HG02642 (cell line): ENCODE data around the gene EEF1G.
A peak's percentile ranks its signal among the peaks of the same experiment; 100 is the strongest.

Source experiments
- ATAC-seq: cut with Tn5 transposase; IDR thresholded peaks from one replicate; pipeline ENCODE4 v1.9.1; 2021; ENCODE audit warnings: mild to moderate bottlenecking; ENCODE audit not compliant: unreplicated experiment, poor library complexity

EEF1G gene

DNA sequence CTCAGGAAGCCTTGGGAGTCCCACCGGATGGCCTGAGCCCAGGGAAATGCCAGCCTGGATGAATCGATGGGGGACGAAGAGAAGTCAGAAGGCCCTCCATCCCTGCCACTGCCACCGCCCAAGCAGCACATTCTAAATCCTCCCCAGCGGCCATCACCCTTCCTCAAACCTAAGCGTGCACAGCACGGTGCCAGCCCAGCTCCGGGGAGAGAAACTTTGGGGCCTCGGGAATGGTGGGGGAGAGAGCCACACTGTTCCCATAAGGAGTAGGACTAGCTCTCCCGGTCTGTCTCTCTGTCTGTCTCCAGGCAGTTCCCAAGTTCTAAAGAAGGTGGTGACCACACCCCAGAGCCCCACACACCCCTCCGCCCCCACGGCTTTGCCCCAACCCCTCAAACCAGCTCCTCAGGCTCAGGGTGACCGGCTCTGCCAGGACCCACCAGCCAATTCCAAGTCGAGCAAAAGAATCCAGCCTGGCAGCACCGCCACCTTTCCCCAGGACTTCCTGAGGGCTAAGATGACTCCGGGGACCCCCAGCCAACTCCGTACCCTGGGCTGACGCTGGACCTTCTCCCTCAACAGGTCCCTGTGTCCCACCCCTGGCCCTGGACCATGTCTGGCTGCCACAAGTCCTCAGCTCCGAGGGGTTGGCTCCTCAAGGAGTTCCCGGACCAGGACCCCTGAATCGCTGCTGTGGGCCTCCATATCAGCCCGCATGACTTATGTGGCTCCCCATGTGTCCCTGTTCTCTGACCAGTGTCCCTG lies 29.8 kb downstream of the EEF1G start:
- no peak for ATAC-seq

DNA sequence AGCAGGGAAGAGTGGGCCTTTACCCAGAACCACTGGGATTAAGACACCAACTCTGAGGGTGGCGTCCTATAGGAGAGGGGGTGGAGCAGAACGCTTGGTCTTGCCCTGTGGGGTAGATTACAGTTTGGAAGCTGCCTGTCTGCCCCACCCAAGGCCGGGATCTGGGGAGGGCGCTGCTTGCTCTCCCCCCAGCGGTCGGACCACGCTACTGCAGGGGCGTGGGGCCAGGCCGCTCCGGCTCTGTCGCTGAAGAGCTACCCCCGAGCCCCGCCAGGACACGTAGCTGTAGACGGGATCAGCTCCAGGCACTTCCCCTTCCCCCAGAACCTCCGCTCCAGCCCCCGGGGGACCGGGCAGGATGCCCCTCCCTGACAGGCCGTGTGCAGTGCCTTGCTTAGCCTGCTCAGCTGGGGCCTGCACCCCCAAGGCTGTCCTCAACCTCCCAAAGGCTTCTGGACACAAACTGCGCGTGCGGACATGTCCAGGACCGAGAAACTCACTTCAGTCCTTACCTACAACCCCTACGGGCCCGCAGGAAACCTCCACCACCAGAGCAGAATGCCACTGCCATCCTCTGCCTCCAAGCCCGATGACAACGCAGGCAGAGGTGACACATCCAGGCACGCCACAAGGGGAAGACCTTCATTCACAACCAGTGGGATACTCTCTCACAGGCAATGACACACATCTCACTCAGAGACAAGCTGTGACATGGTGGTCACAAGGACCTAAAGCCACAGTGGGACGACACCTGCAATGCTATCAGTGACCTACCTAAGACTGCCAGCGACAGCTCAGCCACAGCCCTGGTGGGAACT lies 30.7 kb downstream of the EEF1G start:
- ATAC-seq = peak; percentile 36

DNA sequence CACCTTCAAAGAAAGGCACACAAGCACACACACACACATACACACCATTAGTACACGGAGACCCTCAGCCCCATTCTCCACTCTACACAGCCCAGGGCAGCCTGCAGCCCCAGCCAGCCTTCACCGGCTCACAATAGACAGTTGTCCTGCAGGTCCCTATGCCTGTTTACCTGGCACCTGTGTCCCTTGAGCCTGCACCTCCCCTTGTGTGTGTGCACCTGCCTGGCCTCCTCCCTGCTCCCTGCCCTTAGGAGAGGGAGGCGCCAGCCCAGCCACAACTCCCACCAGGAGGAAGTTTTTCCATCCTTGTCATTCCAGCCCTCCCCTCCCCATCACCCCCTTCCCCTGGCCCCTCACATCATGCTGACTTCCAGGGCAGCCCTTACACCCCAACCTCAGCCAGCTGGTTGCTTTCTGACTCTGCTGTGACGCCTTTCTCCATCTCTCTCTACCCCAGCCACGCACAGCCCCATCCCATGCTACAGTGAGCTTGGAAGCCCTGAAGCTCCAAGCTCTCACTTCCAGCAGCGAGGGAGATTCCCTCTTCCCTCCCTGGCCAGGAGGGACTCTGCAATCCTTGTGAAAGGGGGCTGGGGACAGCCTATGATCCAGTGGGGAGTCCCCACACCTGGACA lies 31.5 kb downstream of the EEF1G start:
- no peak for ATAC-seq

DNA sequence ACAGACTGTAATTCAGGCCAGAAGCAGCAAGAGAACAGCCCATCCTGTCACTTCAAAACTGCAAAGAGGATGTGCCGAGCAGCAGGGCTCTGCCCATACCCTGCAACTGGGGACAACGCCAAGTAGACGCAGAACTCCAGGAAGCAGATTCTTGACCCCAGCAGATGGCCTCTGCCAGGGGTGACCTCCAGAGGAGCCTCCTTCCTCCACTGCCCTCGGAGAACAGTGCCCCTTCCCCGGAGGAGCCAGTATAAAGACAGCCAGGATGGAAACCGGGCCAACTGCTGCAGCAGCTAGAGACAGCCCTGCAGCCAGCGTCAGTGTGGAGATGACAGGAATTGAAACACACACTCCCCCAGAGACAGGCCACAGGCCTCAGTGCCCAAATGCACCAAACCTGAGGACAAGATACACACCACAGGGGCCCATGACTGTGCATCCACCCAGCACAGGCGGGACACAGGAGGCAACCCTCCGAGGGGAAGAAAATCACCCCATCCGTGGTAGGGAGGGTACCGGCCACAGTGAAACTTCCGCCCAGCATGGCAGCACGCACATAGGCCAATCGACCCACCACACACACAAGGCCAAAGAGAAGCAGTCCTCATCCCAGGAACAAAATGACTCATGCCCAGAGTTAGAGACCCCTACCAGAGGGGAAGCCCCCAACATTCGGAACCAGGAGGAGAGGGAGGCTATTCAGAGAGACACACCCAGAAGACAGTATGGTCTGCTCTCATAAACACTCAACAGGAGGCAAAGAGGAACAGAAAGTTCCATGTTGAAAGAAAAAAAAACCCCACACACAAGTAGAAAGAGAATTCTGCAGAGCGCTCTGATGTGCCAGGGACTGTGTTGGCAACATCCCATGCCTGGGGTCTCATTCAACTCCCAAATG lies 32.6 kb downstream of the EEF1G start:
- peak; percentile 48 for ATAC-seq

DNA sequence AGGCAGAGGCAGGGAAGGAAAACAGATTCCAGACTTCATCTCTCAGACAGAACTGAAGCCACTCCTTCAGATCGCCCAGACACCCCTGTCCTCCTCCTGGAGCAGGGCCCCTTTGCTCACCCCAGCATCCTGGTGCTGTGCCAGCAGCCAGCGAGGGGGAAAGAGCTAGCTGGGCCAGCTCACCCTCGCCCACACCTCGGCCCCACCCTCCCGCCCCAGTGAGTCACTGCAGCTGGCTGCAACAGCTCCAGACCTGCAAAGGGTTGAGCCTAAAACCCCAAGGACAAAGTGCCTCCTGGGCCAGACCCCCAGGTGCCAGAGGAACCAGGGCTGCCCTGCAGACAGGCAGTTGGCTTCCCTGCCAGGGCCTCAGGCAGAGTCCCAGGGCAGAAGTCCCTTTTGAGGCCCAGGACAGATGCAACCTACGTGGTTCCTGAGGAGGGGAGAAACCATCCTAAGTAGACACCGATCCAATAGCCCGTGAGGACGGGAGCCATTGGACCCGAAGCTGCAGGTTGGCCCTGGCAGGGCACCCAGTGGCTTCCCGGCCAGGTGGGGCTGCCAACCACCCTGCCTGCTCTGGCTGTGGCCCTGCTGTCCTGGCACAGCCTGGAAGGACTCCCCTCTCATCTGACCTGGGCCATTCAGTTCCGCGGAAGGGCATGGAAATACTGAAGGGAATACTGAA lies 34.3 kb downstream of the EEF1G start:
- no peak for ATAC-seq

DNA sequence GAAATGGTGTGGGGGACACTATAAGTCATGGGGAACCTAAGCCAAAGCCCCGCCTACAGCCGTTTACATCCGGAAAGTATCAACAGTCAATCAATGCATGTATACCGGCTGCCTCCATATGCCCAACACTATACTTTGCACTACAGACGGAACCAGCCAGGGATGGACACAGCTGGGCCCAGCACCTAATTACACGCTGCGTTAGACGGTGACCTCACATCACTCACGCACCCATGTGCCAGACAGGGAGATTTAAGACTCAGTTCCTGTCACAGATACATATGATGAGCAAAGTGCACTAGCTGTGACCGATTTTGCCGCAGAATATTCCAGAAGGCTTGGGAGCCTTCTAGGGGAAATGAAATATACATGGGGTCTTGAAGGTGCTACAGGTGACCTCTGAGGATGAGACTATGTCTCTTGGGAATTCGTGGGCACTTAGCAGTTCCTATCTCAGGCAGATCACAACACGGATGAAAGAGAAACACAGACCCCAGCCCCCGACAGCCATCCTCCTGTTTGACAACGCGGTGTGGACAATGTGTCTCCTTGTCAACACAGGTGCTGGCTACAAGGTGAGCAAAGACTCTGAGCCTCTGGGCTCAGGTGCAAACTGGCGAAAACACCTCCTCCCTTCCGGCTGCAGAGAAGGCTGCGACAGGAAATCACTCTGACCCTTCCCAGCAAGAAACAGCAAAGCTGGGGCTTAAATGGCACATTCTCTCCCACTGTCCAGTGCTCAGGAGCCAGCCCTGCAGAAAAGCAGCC lies 35.0 kb downstream of the EEF1G start:
- ATAC-seq = no peak

DNA sequence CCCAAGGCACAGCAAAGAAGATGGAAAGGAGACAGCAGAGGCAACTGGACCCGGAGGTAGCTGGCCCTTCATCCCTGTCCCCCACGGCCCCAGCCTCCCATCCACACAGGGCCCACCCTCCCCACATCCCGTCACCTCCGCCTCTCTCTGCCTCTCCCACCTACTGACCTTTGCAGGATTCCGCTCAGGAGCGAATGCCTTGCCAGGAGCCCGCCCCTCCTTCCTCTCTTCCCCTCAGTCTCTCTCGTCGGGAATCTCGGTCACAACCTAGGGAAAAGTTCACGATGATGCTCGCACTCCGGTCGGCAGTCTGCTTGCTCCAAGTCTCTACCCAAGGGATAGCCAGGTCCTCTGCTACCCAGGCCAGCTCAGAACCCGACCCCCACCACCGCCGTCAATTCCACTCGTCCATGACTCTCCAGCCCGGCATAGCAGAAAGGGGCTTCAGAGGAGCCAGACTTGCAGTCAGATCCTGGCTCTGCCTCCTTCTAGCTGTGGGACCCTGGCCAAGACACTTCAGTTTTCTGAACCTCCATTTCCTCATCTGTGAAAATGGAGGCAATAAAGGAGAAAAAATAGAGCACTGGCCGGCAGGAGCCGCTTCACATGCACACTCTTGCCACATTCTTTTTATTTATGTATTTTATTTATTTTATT lies 37.3 kb downstream of the EEF1G start:
- no peak for ATAC-seq

DNA sequence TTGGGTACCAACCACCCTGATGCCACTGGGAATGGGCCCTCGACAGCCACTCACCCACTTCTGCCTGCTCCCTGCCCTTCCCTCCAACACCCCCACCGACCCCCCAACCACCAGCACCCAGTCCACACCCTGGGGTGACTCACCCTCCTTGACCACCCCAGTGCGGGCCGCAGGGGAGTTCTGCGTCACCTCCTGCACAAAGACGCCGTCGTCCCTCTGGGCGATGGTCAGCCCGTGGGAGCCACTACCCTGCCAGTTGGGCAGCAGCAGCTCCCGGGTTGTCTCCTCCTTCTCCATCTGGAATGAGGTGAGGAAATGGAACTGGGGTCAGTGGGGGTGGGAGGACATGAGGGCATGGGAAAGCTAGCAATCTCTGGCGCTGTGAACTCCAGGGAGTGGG lies 37.9 kb downstream of the EEF1G start:
- ATAC-seq = no peak

DNA sequence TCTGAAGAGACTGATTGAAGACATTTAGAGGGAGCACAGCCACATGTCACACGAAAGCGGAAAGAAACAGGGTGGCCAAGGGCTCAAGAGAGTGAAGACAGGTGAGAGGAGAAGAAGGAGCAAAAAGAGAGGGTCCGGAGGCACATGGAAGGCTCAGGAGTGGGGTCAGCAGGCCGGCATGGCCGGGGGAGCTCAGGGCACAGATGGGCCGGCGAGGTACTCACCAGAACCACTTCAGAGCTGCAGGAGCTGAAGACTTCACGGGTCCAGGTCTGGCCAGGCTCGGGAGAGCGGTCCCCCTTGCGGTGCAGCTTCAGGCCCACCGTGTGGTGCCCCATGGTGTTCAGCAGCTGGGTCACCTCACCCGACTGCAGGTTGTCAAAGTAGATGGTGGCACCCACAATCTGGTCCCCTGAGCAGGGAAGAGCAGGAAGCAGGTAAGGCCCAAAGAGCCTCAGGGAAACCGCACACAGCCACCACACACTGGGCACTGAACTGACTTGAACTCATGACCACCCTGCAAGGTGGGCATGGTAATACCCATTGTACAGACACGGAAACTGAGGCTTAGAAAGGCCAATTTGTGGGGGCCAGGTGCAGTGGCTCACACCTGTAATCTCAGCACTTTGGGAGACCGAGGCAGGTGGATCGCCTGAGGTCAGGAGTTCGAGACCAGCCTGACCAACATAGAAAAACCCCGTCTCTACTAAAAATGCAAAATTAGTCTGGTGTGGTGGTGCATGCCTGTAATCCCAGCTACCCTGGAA lies 38.7 kb downstream of the EEF1G start:
- ATAC-seq = no peak

DNA sequence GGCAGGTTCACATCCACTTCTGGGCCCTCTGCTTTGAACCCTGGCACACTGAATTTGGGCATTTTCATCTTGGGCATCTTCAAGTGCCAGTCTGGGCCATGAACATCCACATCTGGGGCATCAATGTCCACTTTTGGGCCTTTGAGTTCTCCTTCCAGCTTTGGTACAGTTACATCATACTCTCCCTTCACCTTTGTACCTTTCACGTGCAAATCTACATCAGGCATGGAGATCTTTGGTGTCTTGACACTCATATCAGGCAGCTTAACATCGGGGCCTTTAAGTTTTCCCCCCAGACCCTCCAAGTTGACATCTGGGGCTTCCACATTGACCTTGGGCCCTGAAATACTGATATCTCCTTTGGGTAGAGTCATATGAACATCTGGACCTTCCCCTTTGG lies 41.6 kb downstream of the EEF1G start:
- no peak for ATAC-seq

DNA sequence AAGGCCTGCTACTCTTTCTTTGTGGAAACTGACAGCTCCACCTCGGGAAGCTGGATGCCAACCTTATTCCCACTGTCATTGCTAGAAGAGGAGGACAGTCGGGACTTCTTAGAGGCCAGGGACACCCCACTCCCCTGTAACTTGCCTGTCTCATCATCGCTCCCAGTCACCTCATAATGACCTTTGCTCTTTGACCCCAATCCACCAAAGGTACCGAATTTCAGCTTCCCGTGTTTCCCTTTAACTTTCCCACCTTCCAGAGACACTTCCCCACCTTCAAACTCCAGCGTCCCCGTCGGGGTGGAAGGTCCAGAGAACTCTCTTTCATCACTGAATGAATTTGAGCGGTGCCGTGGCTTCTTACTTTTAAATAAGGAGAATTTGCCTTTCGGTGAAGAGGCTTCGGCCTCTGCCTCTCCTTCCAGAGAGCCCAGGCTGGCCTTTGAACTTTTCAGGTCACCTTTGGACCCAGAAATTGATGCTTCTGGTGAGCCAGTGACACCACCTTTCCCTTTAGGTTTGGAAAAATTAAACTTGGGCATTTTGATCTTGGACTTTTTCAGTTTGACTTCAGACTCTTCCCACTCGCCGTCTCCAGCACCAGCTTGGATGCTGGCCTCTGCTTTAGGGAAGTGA lies 56.8 kb downstream of the EEF1G start:
- no peak for ATAC-seq

DNA sequence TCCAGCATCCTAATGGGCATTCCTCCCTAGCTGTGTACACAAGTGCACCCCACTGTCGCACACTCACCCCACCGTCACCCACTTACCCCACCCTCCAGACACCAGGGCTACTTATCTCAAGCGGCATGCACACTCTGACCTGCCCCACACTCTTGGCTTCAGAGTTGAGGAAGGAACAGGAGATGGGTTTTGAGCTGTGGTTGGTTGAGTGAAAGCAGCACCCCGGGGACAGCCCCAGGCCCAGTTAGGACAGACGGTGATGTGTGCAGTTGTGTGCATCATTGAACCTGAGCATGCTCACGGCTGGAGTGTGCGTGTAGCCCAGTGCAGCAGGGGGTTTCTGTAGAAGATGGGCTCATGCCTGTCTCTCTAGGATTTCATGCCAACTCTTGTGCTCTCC lies 59.5 kb downstream of the EEF1G start:
- no peak for ATAC-seq

DNA sequence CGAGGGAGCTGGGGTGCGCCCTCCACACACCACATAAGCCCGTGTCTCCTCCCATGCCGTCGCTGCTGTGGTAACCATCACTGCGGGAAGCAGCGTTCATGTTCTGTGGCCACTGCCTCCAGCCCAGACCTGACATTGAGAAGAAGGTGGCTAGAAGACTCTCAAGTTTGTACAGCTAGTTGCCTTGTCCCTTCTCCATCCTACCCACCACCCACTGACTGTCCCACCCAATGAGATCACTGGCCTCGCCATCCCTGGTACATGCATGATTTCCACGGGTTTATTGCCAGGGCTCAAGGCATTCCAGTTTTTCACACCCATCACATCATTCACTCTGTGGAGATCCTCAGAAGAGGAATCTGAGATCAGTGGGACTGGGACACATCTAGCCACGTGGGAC lies 60.1 kb downstream of the EEF1G start:
- ATAC-seq = no peak

DNA sequence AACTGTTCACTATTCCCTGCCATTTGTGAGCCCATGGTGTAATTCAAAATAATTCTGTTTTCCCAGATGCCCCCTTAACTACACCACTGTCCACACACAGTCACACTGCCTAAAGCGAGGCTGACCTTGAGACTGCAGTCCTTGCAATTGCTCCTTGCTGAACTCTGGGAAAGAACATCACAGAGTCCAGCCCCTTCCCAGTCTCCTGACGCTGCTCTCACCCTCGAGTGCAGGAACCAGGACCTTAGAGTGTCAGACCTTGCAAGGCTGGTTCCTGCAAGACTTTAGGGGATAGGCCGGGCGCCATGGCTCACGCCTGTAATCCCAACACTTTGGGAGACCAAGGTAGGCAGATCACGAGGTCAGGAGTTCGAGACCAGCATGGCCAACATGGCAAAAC lies 60.7 kb downstream of the EEF1G start:
- ATAC-seq = no peak
